Stimulated activated naive B cell treated with anti-CD40 and anti-IgM and Interleukin-4, amounts not matched to agents 10 μg/mL and 1 μg/mL and 100 μg/mL, for 72 hours (primary cell): Measurements from ENCODE around the gene YAF2.
"Not testable (repeated sequence)": the region's sequence is repeated elsewhere in the genome, so short reads cannot be mapped to it uniquely, and the experiment has no call there.

Source experiments
- ATAC-seq, 2 donors: fragments of 150-1000 bp; cut with Tn5 transposase; replicated peaks; 2 replicates each; pipeline ENCODE4 v1.10.0; 2021; ENCODE audit warnings: moderate library complexity in 1 of 2
- DNase-seq: peaks from one replicate; pipeline ENCODE4 v3.0.0; 2021
- H3K27ac Mint-ChIP-seq: one replicate; pipeline ENCODE4 v1.8.0; 2022; ENCODE audit warnings: mild to moderate bottlenecking, mixed read lengths
- H3K27me3 Mint-ChIP-seq, 2 donors: one replicate each; pipeline ENCODE4 v1.8.0; 2022; ENCODE audit warnings: mixed read lengths in 2 of 2
- H3K36me3 Mint-ChIP-seq, 2 donors: one replicate each; pipeline ENCODE4 v1.8.0; 2022; ENCODE audit warnings: mixed read lengths in 2 of 2, mild to moderate bottlenecking in 1 of 2
- H3K4me1 Mint-ChIP-seq, 2 donors: one replicate each; pipeline ENCODE4 v1.8.0; 2022; ENCODE audit warnings: mixed read lengths in 2 of 2, mild to moderate bottlenecking in 1 of 2
- H3K4me3 Mint-ChIP-seq, 2 donors: one replicate each; pipeline ENCODE4 v1.8.0; 2022; ENCODE audit warnings: mild to moderate bottlenecking in 2 of 2, mixed read lengths in 2 of 2, moderate library complexity in 1 of 2
- H3K9me3 Mint-ChIP-seq, 2 donors: one replicate each; pipeline ENCODE4 v1.8.0; 2022; ENCODE audit warnings: mixed read lengths in 2 of 2, mild to moderate bottlenecking in 1 of 2

The YAF2 gene

DNA sequence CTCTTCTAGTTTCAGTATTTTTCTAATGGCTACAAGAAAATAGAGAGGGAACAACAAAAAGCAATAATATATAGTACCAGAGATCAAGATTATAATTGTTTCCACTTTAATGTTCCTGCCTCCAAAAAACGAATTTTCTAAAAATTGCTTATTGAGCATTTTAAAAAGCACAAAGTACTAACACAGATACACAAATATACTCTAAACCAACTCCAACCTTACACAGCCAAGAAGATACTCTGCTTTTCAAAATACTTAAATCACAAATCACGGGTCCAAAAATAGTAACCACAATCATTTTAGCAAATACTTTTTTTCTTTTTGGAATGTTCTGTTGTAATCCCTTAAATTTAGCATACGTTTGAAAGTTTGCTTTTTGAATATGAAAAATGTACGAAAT lies 2.0 kb downstream of the YAF2 start:
- ATAC-seq (no peak), DNase-seq (no peak)
- no peaks in the 10 kb centered on the region for H3K9me3 Mint-ChIP-seq
- H3K27me3 Mint-ChIP-seq = no peaks in the 10 kb centered on the region
- no peak overlapping the region for H3K27ac Mint-ChIP-seq
- H3K4me1 Mint-ChIP-seq = peaks cover 17 to 31% of the 10 kb centered on the region in 2 donors
- H3K4me3 Mint-ChIP-seq = peak overlapping the region in 1 of 2 donors; percentile 53
- peaks cover 4 to 12% of the 10 kb centered on the region in 2 donors for H3K36me3 Mint-ChIP-seq

DNA sequence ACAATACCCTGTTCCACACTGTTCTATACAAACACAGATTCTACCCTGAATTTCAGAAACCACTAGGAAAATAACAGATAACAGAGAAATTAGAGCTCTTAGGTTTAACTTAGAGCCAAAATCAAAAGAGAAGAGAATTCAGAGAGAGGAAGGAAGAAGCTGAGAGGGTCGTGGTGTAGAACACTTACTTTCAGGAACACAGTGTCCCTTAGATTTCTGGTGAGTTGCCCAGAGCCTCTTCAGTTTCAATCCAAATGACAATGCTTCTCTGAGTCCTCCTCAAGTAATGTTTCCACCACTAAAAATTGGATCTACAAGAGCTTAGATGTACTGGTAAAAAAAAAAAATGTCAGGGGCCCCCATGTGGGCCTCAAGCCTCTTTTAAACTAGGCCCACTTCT lies 2.6 kb downstream of the YAF2 start:
- DNase-seq (no peak), ATAC-seq (no peak)
- Mint-ChIP-seq H3K27me3 (no peaks in the 10 kb centered on the region), H3K4me1 (peaks cover 20 to 34% of the 10 kb centered on the region in 2 donors), H3K4me3 (no peak overlapping the region), H3K27ac (no peak overlapping the region), H3K36me3 (peaks cover 4 to 15% of the 10 kb centered on the region in 2 donors), H3K9me3 (no peaks in the 10 kb centered on the region)

DNA sequence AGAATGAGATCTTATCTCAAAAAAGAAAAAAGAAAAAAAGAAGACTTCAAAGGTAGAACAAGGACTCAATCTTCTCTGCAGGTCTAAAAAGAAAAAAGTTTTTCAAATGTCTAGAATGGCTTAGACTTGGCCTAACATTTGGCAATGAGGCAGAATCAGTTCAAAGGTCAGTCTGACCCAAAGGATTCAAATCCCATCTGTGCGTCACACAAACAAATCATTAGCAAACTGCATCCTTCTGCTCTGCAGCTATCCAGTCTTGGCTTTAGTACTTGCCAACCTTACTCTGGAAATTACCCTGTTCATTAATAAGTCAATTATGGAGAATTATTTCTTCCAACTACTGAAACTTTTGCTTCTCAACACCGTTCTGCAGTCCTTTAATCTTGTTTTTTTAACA lies 3.1 kb downstream of the YAF2 start:
- Mint-ChIP-seq H3K36me3 (peaks cover 7 to 19% of the 10 kb centered on the region in 2 donors), H3K4me3 (no peak overlapping the region), H3K27me3 (no peaks in the 10 kb centered on the region), H3K9me3 (no peaks in the 10 kb centered on the region), H3K4me1 (peaks cover 21 to 39% of the 10 kb centered on the region in 2 donors), H3K27ac (no peak overlapping the region)
- DNase-seq (no peak), ATAC-seq (no peak)

GRCh38 chr12:42227525-42227924 lies 10.5 kb downstream of the YAF2 start:
- H3K9me3 Mint-ChIP-seq, DNase-seq, H3K4me3 Mint-ChIP-seq, H3K27ac Mint-ChIP-seq, H3K27me3 Mint-ChIP-seq, ATAC-seq: not testable (repeated sequence)
- Mint-ChIP-seq H3K36me3 (peaks cover 14 to 27% of the 10 kb centered on the region in 2 donors), H3K4me1 (peaks cover 7 to 17% of the 10 kb centered on the region in 2 donors)

GRCh38 chr12:42224501-42224900 lies 13.5 kb downstream of the YAF2 start:
- ATAC-seq = not testable (repeated sequence)

DNA sequence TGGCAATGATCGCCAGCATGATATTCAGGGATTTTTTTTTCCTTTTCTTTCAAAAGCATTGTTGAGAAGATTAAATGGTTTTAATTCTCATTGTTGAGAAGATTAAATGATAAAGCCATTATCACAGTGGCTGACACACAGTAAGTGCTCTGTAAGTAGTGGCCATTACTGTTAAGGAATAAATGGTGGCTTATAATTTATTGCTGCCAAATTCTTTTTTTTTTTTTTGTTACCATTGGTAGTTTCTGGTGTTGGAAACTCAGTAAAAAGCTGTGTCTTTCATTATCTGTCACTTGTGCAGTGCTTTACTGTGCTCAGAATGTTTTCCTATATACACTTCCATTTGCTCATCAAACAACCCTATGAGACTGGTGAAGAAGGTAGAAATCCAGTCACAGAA lies 15.3 kb downstream of the YAF2 start:
- H3K9me3 Mint-ChIP-seq = peaks cover 0 to 3% of the 10 kb centered on the region in 2 donors
- peaks cover 9 to 18% of the 10 kb centered on the region in 2 donors for H3K36me3 Mint-ChIP-seq
- DNase-seq (no peak), ATAC-seq (no peak)
- no peak overlapping the region for H3K4me3 Mint-ChIP-seq
- H3K4me1 Mint-ChIP-seq = peaks cover 16 to 36% of the 10 kb centered on the region in 2 donors
- no peak overlapping the region for H3K27ac Mint-ChIP-seq
- no peaks in the 10 kb centered on the region for H3K27me3 Mint-ChIP-seq

More at GRCh38 chr12:42224501-42224900, 13.5 kb downstream of the YAF2 start:
- Mint-ChIP-seq H3K36me3 (peaks cover 9 to 18% of the 10 kb centered on the region in 2 donors), H3K4me1 (peaks cover 11 to 31% of the 10 kb centered on the region in 2 donors)
- H3K9me3 Mint-ChIP-seq, H3K27ac Mint-ChIP-seq, H3K27me3 Mint-ChIP-seq, H3K4me3 Mint-ChIP-seq, DNase-seq: not testable (repeated sequence)

- ATAC-seq (no peak), DNase-seq (no peak)
- Mint-ChIP-seq H3K9me3 (peaks cover 0 to 3% of the 10 kb centered on the region in 2 donors), H3K4me1 (peaks cover 19 to 39% of the 10 kb centered on the region in 2 donors), H3K27ac (no peak overlapping the region), H3K36me3 (peaks cover 9 to 18% of the 10 kb centered on the region in 2 donors), H3K4me3 (no peak overlapping the region), H3K27me3 (no peaks in the 10 kb centered on the region)
Observed at GRCh38 chr12:42221726-42222125, 16.3 kb downstream of the YAF2 start.

GRCh38 chr12:42217656-42218055 lies 20.4 kb downstream of the YAF2 start:
- peaks cover 23 to 51% of the 10 kb centered on the region in 2 donors for H3K4me1 Mint-ChIP-seq
- peaks cover 3 to 5% of the 10 kb centered on the region in 2 donors for H3K36me3 Mint-ChIP-seq
- no peaks in the 10 kb centered on the region for H3K27me3 Mint-ChIP-seq
- no peak for DNase-seq
- H3K9me3 Mint-ChIP-seq = no peaks in the 10 kb centered on the region
- H3K27ac Mint-ChIP-seq = no peak overlapping the region
- no peak for ATAC-seq
- no peak overlapping the region for H3K4me3 Mint-ChIP-seq

GRCh38 chr12:42216737-42217136 lies 21.3 kb downstream of the YAF2 start:
- Mint-ChIP-seq H3K4me1 (peaks cover 23 to 46% of the 10 kb centered on the region in 2 donors), H3K9me3 (no peaks in the 10 kb centered on the region), H3K27ac (no peak overlapping the region), H3K4me3 (no peak overlapping the region), H3K36me3 (peaks cover 3 to 5% of the 10 kb centered on the region in 2 donors), H3K27me3 (no peaks in the 10 kb centered on the region)
- no peak for DNase-seq
- peak in 1 of 2 donors; percentile 45 for ATAC-seq

GRCh38 chr12:42215759-42216158 lies 22.3 kb downstream of the YAF2 start:
- DNase-seq, H3K9me3 Mint-ChIP-seq, ATAC-seq, H3K27ac Mint-ChIP-seq, H3K27me3 Mint-ChIP-seq, H3K36me3 Mint-ChIP-seq, H3K4me3 Mint-ChIP-seq: not testable (repeated sequence)
- H3K4me1 Mint-ChIP-seq = peaks cover 21 to 38% of the 10 kb centered on the region in 2 donors

DNA sequence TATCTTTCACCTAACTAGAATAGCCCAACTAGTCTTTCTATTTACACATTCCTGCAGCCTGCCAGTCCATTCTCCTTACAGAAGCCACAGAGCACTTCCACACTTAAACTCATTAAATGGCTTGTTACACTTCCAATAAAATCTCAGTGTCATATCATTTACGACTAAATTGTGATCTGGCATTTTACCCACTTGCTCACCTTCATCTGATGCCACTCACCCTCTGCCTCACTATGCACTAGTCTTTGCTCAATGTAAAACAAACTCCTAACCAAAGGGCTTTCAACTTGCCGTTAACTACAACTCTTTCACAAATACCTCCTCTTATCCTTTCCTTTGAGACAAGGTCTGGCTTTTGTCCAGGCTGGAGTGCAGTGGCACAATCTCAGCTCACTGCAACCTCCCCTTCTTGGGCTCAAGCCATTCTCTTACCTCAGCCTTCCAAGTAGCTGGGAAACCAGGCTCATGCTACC lies 24.1 kb downstream of the YAF2 start:
- ATAC-seq (no peak), DNase-seq (no peak)
- Mint-ChIP-seq H3K4me3 (no peak overlapping the region), H3K36me3 (peaks cover 7 to 10% of the 10 kb centered on the region in 2 donors), H3K27me3 (no peaks in the 10 kb centered on the region), H3K27ac (no peak overlapping the region), H3K9me3 (no peaks in the 10 kb centered on the region), H3K4me1 (peaks cover 12 to 22% of the 10 kb centered on the region in 2 donors)

DNA sequence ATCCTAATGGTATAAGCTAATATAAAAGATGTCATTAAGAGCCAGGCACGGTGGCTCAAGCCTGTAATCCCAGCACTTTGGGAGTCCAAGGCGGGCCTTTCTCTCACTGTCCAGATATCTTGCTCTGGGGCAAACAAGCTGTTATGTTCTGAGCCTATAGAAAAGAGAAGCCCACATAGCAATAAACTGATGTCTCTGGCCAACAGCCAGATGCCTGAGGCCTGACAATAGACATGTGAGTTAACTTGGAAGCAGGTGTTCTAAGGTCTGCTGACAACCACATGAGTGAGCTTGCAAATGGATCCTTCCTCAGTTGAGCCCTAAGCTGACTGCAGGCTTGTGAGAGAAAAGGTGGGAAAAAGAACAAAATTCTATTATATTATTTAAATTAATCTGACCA lies 25.0 kb downstream of the YAF2 start:
- Mint-ChIP-seq H3K27ac (no peak overlapping the region), H3K9me3 (no peaks in the 10 kb centered on the region), H3K36me3 (peaks cover 7 to 13% of the 10 kb centered on the region in 2 donors), H3K4me1 (peaks cover 11 to 27% of the 10 kb centered on the region in 2 donors), H3K27me3 (no peaks in the 10 kb centered on the region), H3K4me3 (no peak overlapping the region)
- DNase-seq (no peak), ATAC-seq (no peak)

DNA sequence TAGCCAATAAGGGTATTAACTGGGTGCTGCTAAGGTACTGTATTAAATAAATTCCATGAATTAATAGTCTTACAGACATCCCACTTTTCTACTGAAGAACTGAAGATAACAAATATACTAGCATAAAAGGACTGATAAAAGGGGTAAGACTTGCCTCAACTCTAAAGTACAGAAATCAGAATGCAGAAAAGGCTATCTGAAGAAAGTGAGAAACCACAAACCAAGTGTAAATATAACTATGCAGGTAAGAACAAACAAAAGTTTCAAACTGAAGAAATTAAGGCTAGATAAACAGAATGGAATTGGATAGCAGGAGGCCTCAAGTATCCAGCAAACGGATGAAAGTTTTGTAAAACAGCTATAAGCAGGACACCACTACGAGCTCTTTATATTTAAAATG lies 29.5 kb downstream of the YAF2 start:
- peaks cover 0 to 5% of the 10 kb centered on the region in 2 donors for H3K4me1 Mint-ChIP-seq
- DNase-seq = no peak
- no peak overlapping the region for H3K27ac Mint-ChIP-seq
- no peak for ATAC-seq
- H3K9me3 Mint-ChIP-seq = no peaks in the 10 kb centered on the region
- H3K36me3 Mint-ChIP-seq = peaks cover 14 to 26% of the 10 kb centered on the region in 2 donors
- no peak overlapping the region for H3K4me3 Mint-ChIP-seq
- H3K27me3 Mint-ChIP-seq = no peaks in the 10 kb centered on the region

- Mint-ChIP-seq H3K27ac (no peak overlapping the region), H3K4me1 (peaks cover 2 to 5% of the 10 kb centered on the region in 2 donors), H3K4me3 (no peak overlapping the region), H3K27me3 (no peaks in the 10 kb centered on the region), H3K9me3 (no peaks in the 10 kb centered on the region), H3K36me3 (peaks cover 12 to 32% of the 10 kb centered on the region in 2 donors)
- DNase-seq (no peak), ATAC-seq (no peak)
Observed at GRCh38 chr12:42204819-42205218, 33.2 kb downstream of the YAF2 start.

- Mint-ChIP-seq H3K4me1 (peaks cover 2 to 5% of the 10 kb centered on the region in 2 donors), H3K9me3 (no peaks in the 10 kb centered on the region), H3K27me3 (no peaks in the 10 kb centered on the region), H3K4me3 (no peak overlapping the region), H3K27ac (no peak overlapping the region), H3K36me3 (peaks cover 12 to 32% of the 10 kb centered on the region in 2 donors)
- DNase-seq = no peak
- no peak for ATAC-seq
Observed at GRCh38 chr12:42204362-42204761, 33.7 kb downstream of the YAF2 start.
